NT2/D1 (cell line): ENCODE data around the gene PLVAP.

Experiments
- DNase-seq: peaks from one replicate; pipeline ENCODE4 v3.0.0-alpha.2; 2011; ENCODE audit warnings: low read depth, low spot score
- H3K27me3 ChIP-seq: 2 replicates; pipeline ENCODE4 v1.6.0; 2011; ENCODE audit warnings: mild to moderate bottlenecking; ENCODE audit not compliant: insufficient read length, insufficient read depth
- H3K36me3 ChIP-seq: 2 replicates; pipeline ENCODE4 v1.6.1; 2011; ENCODE audit warnings: mild to moderate bottlenecking, low read length, mixed read lengths; ENCODE audit not compliant: insufficient read depth, insufficient read length
- H3K4me1 ChIP-seq: 2 replicates; pipeline ENCODE4 v1.5.1; 2011; ENCODE audit not compliant: insufficient read depth, insufficient read length
- H3K4me3 ChIP-seq: 2 replicates; pipeline ENCODE4 v1.5.1; 2011; ENCODE audit warnings: low read depth; ENCODE audit not compliant: insufficient read length
- H3K9ac ChIP-seq: 2 replicates; pipeline ENCODE4 v1.6.0; 2011; ENCODE audit warnings: low read depth; ENCODE audit not compliant: insufficient read length
- H3K9me3 ChIP-seq: 2 replicates; pipeline ENCODE4 v1.5.1; 2011; ENCODE audit warnings: mild to moderate bottlenecking, low read length; ENCODE audit not compliant: insufficient read depth
- SUZ12 ChIP-seq: IDR thresholded peaks from 2 replicates; pipeline ENCODE4 v1.6.1; 2011; ENCODE audit not compliant: insufficient read length, insufficient read depth; ENCODE audit errors: extremely low read depth
- YY1 ChIP-seq: IDR thresholded peaks from 2 replicates; pipeline ENCODE4 v1.6.1; 2011; ENCODE audit not compliant: insufficient read length, insufficient read depth
- ZNF274 ChIP-seq: IDR thresholded peaks from 2 replicates; pipeline ENCODE4 v1.6.1; 2011; ENCODE audit warnings: mild to moderate bottlenecking, low read depth, low read length

Gene PLVAP

DNA sequence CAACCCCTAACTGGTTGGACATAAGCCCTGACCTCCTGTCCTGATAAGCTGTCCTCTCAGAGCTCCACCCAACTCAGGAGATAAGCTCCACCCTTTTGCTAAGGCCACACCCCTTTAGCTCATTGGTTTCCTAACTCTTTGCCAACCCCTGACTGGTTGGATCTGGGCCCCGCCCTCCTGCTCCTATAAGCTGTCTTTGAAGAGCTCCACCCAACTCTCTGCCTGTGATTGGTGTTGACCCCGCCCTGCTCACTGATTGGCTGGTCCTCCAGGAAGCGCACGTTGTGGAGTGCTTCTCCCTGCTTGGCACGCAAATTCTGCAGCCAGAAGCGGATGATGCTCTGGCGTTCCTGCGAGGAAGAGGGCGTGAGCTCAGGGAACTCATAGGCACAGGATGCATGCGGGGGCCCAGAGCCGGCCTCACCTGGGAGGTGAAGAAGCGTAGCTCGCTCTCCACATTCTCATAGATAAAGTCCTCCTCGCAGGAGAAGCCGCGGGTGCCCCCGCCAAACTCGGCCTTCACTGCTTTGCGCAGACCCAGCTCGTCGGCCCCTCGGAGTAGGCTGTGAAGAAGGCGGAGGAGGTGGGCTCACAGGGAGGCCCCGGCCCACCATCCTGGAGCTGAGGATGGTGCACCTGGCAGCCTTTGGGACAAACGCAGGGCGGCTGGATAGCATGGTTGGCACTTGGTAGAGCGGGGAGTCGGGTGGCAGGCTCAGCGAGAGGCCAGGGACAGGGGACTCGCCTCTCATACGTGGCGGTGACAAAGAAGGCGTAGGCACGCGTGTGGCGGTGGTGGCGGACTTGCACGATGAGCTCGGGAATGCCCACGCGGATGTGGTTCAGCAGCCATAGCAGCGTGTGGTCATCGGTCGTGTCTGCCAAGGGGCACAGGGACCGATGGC lies 44.2 kb downstream of the PLVAP start:
- Histone ChIP-seq H3K9ac (peak overlapping the region; percentile 89), H3K27me3 (no peaks in the 10 kb centered on the region), H3K9me3 (peaks cover 5% of the 10 kb centered on the region; the same call in 1 of the 2 replicates), H3K4me1 (peaks cover 13% of the 10 kb centered on the region), H3K36me3 (peaks cover 35% of the 10 kb centered on the region), H3K4me3 (no peak overlapping the region)
- no peak for TF ChIP-seq SUZ12
- no peak for TF ChIP-seq YY1
- no peak for TF ChIP-seq ZNF274
- DNase-seq: no peak

DNA sequence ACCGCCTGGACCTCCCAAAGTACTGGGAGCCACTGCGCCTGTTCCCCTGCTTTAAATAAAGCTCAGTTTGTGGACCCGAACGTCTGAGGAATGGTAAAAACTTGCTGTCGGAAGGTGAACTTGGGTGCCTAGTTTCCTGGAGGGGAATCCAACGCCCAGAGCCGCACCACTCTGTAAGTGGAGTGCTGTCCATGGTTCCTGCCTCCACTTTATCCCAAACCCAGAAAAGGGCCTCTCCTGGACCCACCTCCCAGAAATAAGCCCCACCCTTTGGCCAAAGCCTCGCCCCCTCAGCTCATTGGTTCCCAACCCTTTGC lies 44.8 kb downstream of the PLVAP start:
- H3K9ac ChIP-seq: no peak overlapping the region
- no peak for DNase-seq
- peaks cover 35% of the 10 kb centered on the region for H3K36me3 ChIP-seq
- no peaks in the 10 kb centered on the region for H3K27me3 ChIP-seq
- peaks cover 15% of the 10 kb centered on the region for H3K4me1 ChIP-seq
- TF ChIP-seq ZNF274 (no peak), YY1 (no peak), SUZ12 (no peak)
- H3K9me3 ChIP-seq: peaks cover 5% of the 10 kb centered on the region; the same call in 1 of the 2 replicates
- H3K4me3 ChIP-seq: no peak overlapping the region

DNA sequence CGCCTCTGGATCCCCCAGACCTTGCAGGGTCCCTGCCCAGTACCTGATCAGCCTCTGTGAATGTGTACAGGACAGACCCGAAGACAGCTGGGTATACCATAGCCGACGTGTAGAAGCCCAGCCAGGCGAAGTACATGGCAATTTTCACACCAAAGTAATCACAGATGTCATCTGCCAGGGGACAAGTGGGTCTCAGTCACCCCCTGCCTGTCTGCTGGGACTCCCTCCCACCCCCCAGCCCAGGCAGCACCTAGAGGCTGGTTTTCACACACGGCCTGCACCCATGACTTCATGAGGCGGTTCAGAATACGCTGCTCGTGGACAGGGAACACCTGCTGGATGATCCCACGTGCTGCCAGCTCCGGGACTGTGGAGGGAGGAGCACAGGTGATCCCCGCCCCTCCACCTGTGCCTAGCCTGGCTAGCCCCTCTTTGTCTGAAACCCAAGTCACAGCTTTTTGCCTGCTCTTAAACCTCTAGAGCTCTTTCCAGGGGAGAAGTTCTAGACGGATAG lies 46.0 kb downstream of the PLVAP start:
- Histone ChIP-seq H3K4me3 (no peak overlapping the region), H3K9me3 (peaks cover 5% of the 10 kb centered on the region; the same call in 1 of the 2 replicates), H3K9ac (no peak overlapping the region), H3K27me3 (no peaks in the 10 kb centered on the region), H3K36me3 (peaks cover 35% of the 10 kb centered on the region), H3K4me1 (peaks cover 17% of the 10 kb centered on the region)
- TF ChIP-seq YY1 (no peak), ZNF274 (no peak), SUZ12 (no peak)
- no peak for DNase-seq

DNA sequence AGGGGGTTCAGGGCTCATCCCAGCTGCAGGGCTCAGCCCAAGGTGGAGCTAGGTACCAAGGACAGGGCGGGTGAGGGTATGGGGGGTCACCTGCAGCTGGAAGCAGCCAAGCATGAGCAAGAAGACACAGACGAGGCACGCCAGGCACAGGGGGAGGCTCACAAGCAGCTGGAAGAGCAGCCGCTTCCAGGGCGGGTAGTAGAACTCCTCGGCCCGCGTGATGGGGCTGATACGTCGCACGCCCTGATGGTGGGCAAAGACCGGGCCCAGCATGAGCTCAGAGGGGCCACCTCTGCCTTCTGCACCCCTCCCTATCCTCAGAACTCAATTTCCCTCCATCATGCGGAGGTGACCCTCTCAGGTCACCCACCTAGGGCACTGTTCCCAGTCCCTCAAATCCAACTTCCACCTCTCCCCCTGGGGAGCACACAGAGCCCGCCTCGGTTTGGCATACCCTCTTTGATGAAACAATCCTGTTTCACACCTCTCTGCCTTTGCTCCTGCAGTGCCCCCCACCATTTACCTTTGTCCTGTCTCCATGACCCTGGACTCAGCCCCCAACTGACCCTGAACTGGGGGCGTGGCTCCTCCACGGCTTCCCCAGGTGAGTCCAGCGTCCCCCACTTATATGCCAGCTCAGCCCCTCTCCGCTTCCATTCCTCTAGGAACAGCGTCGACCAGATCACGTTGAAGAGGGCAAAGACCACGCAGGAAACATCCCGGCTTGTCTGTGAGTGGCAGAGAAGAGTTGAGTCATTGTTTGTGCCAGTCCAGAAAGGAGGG lies 46.7 kb downstream of the PLVAP start:
- Histone ChIP-seq H3K4me3 (no peak overlapping the region), H3K9ac (no peak overlapping the region), H3K27me3 (no peaks in the 10 kb centered on the region), H3K36me3 (peaks cover 36% of the 10 kb centered on the region), H3K9me3 (peaks cover 5% of the 10 kb centered on the region; the same call in 1 of the 2 replicates), H3K4me1 (peaks cover 17% of the 10 kb centered on the region)
- TF ChIP-seq ZNF274 (no peak), SUZ12 (no peak), YY1 (no peak)
- no peak for DNase-seq

DNA sequence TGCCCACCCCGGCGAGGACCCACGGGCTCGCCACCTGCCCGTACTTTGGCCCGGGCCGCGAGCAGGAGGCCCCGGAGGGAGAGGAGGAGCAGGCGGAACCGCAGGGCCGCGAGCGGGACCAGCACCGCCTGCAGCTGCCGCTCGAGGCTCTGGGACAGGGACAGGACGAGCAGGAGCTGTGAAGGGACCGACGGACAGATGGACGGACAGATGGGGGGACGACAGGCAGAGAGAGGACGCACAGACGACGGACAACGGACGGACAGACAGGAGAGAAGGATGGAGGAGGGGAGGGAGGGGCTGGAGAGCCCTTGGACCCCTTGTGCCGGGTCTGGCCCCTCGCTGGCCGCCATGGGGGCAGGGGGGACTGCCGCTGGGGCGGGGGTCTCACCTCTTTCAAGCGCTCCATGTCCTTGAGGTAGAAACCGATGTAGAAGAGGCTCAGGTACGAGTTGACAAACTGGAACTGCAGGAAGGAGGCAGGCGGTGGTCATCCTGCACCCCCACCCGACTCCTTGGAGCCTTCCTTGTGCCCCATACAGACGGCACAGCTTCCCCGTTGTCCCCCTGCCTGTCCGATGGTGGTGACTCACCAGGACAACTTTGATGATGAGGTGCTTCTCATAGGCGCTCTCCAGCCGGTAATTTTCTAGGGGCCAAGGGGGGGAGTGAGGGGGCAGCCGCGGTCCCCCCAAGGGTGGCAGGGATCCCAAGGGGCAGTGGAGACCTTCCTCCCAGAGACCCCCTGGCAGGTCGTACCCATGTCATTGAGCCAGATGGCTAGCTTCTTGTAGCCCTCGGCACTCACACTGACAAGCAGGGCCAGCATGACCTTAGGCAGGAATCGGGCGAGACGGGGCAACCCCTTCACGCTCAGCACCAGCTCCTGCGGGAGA lies 47.5 kb downstream of the PLVAP start:
- TF ChIP-seq ZNF274: no peak
- TF ChIP-seq SUZ12: no peak
- TF ChIP-seq YY1: no peak
- no peak for DNase-seq
- Histone ChIP-seq H3K4me3 (peak overlapping the region; percentile 24), H3K36me3 (peaks cover 45% of the 10 kb centered on the region), H3K4me1 (peaks cover 23% of the 10 kb centered on the region), H3K9ac (peak overlapping the region; percentile 77), H3K27me3 (no peaks in the 10 kb centered on the region), H3K9me3 (peaks cover 5% of the 10 kb centered on the region; the same call in 1 of the 2 replicates)

DNA sequence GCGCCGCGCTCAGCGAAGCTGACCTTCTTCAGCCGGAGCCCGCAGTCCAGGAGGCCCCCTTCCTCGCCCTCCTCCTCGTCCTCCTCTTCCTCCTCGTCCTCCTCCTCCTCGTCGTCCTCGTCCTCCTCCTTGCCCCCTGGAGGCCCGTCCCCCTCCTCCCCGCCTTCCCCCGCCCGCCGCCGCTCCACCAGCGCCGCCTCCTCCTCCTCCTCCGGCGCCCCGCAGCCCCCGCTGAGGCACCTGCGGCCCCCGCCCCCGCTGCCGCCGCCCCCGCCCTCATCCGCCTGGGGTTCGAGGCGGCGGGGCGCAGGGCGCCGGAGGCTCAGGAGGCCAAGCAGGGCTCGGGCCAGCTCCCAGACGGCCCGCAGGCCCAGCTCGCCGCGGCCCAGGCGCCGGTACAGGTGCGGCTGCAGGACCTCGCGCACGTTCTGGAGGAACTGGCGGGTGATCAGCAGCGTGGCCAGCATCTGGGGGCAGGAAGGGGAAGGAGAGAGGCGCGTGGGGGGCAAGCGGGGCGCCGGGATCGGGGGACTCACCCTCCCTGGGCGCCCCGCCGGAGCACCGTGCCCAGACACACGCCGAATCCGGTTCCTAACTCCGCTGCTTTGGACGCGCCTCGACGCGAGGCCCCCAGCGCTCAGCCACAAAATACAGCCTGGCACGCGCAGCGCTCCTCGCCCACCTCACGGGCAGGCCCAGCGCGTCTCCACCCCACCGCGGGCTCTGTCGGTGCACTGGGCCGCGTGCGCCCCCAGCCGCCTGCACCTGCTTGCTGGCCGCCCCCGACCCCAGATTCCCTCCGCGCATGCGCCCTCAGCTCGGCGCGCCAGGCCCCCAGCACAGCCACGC lies 48.4 kb downstream of the PLVAP start:
- Histone ChIP-seq H3K4me3 (peak overlapping the region; percentile 55), H3K36me3 (peaks cover 50% of the 10 kb centered on the region), H3K9me3 (peaks cover 5% of the 10 kb centered on the region; the same call in 1 of the 2 replicates), H3K4me1 (peaks cover 27% of the 10 kb centered on the region), H3K27me3 (no peaks in the 10 kb centered on the region), H3K9ac (peak overlapping the region; percentile 77)
- no peak for TF ChIP-seq YY1
- no peak for TF ChIP-seq ZNF274
- no peak for TF ChIP-seq SUZ12
- no peak for DNase-seq
